ENCODE data around the gene NT5C.

Gene NT5C

DNA sequence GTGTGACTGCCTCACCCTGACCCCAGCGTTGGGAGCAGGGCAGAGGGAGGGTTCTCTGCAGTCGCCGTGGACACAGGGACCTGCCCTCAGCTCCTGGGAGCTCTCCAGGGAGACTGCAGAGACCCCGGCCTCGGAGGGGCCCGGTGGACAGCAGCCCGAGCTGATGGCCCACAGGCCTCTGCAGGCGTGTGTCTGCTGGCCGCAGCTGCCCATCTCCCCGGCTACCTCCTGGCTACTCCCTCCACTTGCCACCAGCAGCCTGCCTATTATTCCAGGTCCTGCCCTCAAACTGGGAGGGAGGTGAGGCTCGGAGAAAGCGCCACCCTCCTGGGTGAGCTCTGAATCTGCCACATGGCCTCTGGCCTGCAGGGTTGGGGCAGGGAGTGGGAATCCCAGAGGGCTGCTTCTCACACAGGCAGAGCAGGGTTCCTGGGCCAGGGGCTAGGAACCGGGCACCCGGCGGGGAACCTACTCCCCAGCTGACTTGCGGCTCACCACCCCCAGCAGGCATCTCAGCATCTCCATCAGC, 36.6 kb downstream of the NT5C start:
- H3K4me2 ChIP-seq (ENCODE audit: low read depth, low read length, poor library complexity, severe bottlenecking) = no peak overlapping the region
- H3K27me3 ChIP-seq (ENCODE audit: insufficient read depth, low read length, poor library complexity, severe bottlenecking) = no peaks in the 10 kb centered on the region
- no peak overlapping the region for H3K9ac ChIP-seq (ENCODE audit: low read depth, low read length, poor library complexity, severe bottlenecking)
- no peaks in the 10 kb centered on the region for H3K4me1 ChIP-seq (ENCODE audit: insufficient read depth, low read length, poor library complexity, severe bottlenecking)
- TF ChIP-seq EZH2phosphoT487 (IDR thresholded peaks at IDR 0.05; ENCODE audit: borderline replicate concordance) = no peak
- TF ChIP-seq, protein P1, sequence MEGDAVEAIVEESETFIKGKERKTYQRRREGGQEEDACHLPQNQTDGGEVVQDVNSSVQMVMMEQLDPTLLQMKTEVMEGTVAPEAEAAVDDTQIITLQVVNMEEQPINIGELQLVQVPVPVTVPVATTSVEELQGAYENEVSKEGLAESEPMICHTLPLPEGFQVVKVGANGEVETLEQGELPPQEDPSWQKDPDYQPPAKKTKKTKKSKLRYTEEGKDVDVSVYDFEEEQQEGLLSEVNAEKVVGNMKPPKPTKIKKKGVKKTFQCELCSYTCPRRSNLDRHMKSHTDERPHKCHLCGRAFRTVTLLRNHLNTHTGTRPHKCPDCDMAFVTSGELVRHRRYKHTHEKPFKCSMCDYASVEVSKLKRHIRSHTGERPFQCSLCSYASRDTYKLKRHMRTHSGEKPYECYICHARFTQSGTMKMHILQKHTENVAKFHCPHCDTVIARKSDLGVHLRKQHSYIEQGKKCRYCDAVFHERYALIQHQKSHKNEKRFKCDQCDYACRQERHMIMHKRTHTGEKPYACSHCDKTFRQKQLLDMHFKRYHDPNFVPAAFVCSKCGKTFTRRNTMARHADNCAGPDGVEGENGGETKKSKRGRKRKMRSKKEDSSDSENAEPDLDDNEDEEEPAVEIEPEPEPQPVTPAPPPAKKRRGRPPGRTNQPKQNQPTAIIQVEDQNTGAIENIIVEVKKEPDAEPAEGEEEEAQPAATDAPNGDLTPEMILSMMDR (conservative IDR thresholded peaks at IDR 0.05; ENCODE audit: low read length) = no peak
- H3K9me2 ChIP-seq (replicated peaks; ENCODE audit: low read depth, low read length) = no peaks in the 10 kb centered on the region
- H3K36me3 ChIP-seq (ENCODE audit: insufficient read depth, low read length) = no peaks in the 10 kb centered on the region
- H4K20me1 ChIP-seq (ENCODE audit: insufficient read depth, low read length, poor library complexity, severe bottlenecking) = no peaks in the 10 kb centered on the region
- H3K79me2 ChIP-seq (ENCODE audit: insufficient read depth, low read length) = no peaks in the 10 kb centered on the region
- H3K9me3 ChIP-seq (ENCODE audit: insufficient read depth, low read depth, low read length) = no peaks in the 10 kb centered on the region
- H3F3A ChIP-seq (ENCODE audit: low read depth) = no peaks in the 10 kb centered on the region
- H2AFZ ChIP-seq (ENCODE audit: low read length) = no peak overlapping the region
- H3K4me3 ChIP-seq (ENCODE audit: low read length, poor library complexity, severe bottlenecking) = no peak overlapping the region

DNA sequence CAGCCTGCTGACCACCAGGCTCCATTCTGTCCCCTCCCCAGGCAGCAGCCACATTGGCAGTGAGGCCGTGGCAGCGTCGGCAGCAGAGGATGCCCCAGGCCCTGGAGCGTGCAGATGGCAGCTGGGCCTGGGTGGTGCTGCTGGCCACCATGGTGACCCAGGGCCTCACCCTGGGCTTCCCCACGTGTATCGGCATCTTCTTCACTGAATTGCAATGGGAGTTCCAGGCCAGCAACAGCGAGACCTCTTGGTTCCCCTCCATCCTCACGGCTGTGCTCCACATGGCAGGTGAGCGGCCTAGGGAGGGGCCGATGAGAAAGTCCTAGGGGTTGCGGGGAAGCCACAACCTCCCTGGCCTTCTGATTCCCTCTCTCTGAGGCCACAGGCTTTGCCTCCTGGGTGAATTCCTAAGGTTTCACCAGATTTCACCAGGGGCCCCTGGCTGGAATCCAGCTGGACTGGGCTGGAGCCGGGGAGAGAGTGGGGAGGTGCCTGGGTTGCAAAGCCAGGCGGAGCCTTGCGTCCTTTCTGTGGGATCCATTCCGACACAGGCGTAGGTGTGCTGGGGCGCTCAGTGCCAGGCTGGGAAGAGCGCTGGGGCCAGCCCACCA, 37.9 kb downstream of the NT5C start:
- Histone ChIP-seq H4K20me1 (ENCODE audit: insufficient read depth, low read length, poor library complexity, severe bottlenecking) (no peaks in the 10 kb centered on the region), H3K9me3 (ENCODE audit: insufficient read depth, low read depth, low read length) (no peaks in the 10 kb centered on the region), H2AFZ (ENCODE audit: low read length) (no peak overlapping the region), H3K36me3 (ENCODE audit: insufficient read depth, low read length) (no peaks in the 10 kb centered on the region), H3K4me3 (ENCODE audit: low read length, poor library complexity, severe bottlenecking) (no peak overlapping the region), H3K27me3 (ENCODE audit: insufficient read depth, low read length, poor library complexity, severe bottlenecking) (no peaks in the 10 kb centered on the region), H3K4me1 (ENCODE audit: insufficient read depth, low read length, poor library complexity, severe bottlenecking) (peaks cover 6% of the 10 kb centered on the region), H3K9me2 (replicated peaks; ENCODE audit: low read depth, low read length) (no peaks in the 10 kb centered on the region), H3K9ac (ENCODE audit: low read depth, low read length, poor library complexity, severe bottlenecking) (no peak overlapping the region), H3K4me2 (ENCODE audit: low read depth, low read length, poor library complexity, severe bottlenecking) (no peak overlapping the region), H3F3A (ENCODE audit: low read depth) (no peaks in the 10 kb centered on the region), H3K79me2 (ENCODE audit: insufficient read depth, low read length) (no peaks in the 10 kb centered on the region)
- TF ChIP-seq, protein P1 (conservative IDR thresholded peaks at IDR 0.05; ENCODE audit: low read length) = no peak
- TF ChIP-seq EZH2phosphoT487 (IDR thresholded peaks at IDR 0.05; ENCODE audit: borderline replicate concordance) = no peak

DNA sequence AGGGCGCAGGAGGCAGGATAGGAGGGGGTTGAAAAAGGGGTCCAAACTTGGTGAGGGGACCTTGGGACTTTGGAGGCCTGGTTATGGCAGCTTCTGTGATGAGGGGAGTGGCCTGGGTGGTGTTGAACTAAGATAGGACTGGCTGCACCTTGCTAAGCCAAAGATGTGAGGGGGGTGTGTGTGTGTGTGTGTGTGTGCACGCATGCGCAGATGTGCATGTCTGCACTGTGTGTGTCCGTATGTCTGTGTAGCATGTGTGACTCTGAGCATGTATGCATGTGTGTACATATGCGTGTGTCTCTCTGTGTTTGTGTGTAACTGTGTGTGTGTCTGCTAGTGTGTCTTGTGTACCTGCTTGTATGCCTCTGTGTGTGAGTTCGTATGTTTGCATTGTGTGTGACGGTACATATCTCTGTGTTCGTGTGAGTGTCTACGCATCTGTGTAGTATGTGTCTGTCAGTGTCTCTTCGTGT, 39.7 kb downstream of the NT5C start:
- H4K20me1 ChIP-seq (ENCODE audit: insufficient read depth, low read length, poor library complexity, severe bottlenecking) = no peaks in the 10 kb centered on the region
- no peak overlapping the region for H2AFZ ChIP-seq (ENCODE audit: low read length)
- H3K9ac ChIP-seq (ENCODE audit: low read depth, low read length, poor library complexity, severe bottlenecking) = peak overlapping the region; percentile 7
- no peaks in the 10 kb centered on the region for H3K36me3 ChIP-seq (ENCODE audit: insufficient read depth, low read length)
- H3K27me3 ChIP-seq (ENCODE audit: insufficient read depth, low read length, poor library complexity, severe bottlenecking) = no peaks in the 10 kb centered on the region
- H3K4me3 ChIP-seq (ENCODE audit: low read length, poor library complexity, severe bottlenecking) = no peak overlapping the region
- no peaks in the 10 kb centered on the region for H3K9me2 ChIP-seq (replicated peaks; ENCODE audit: low read depth, low read length)
- no peak overlapping the region for H3K4me2 ChIP-seq (ENCODE audit: low read depth, low read length, poor library complexity, severe bottlenecking)
- H3K9me3 ChIP-seq (ENCODE audit: insufficient read depth, low read depth, low read length) = no peaks in the 10 kb centered on the region
- no peaks in the 10 kb centered on the region for H3K79me2 ChIP-seq (ENCODE audit: insufficient read depth, low read length)
- TF ChIP-seq, protein P1 (conservative IDR thresholded peaks at IDR 0.05; ENCODE audit: low read length) = no peak
- TF ChIP-seq EZH2phosphoT487 (IDR thresholded peaks at IDR 0.05; ENCODE audit: borderline replicate concordance) = no peak
- peaks cover 16% of the 10 kb centered on the region for H3K4me1 ChIP-seq (ENCODE audit: insufficient read depth, low read length, poor library complexity, severe bottlenecking)
- no peaks in the 10 kb centered on the region for H3F3A ChIP-seq (ENCODE audit: low read depth)
